IMR-90 (cell line): ENCODE measurements around the gene AMTN. TPM values are rescaled to one million over a fixed set of nuclear protein-coding genes. Genes with fewer than 3 reads are reported as not detected.

Experiments used
- ATAC-seq: fragments of 200-7000 bp; cut with Tn5 transposase; 2 replicates; pipeline ENCODE4 v1.9.1; 2020; ENCODE audit warnings: low read depth, mild to moderate bottlenecking, moderate library complexity
- BruUV-seq: library from RNA; stranded (reverse); fragments of 400-500 nt; replicated peaks from 2 replicates; lab custom pipeline; 2021; lab: Mats Ljungman, UMichigan
- CTCF ChIA-PET: fragments of 300-600 bp; formaldehyde crosslinking; extraction: SDS; loops from one replicate; lab custom pipeline; 2021; ENCODE audit warnings: antibody characterized with exemption; lab: Yijun Ruan, JAX
- POLR2A ChIA-PET: fragments of 300-600 bp; sonication (Branson Sonifier 250); formaldehyde crosslinking; loops from one replicate; lab custom pipeline; 2022; ENCODE audit warnings: antibody characterized with exemption; ENCODE audit not compliant: unreplicated experiment; lab: Charles Lee
- DNase-seq: peaks from one replicate; pipeline ENCODE4 v3.0.0; 2013
- H2AFZ ChIP-seq: replicated peaks from 2 replicates; pipeline ENCODE3; 2013; ENCODE audit warnings: low read length, mild to moderate bottlenecking; ENCODE audit not compliant: poor library complexity
- H2AK5ac ChIP-seq: 2 replicates; pipeline ENCODE4 v1.6.1; 2013; ENCODE audit warnings: low read depth, low read length, inconsistent platforms
- H2AK9ac ChIP-seq: replicated peaks from 2 replicates; pipeline ENCODE3; 2013; ENCODE audit warnings: mild to moderate bottlenecking, low read depth, low read length, moderate library complexity; ENCODE audit not compliant: poor library complexity
- H2BK120ac ChIP-seq: 2 replicates; pipeline ENCODE4 v1.6.1; 2013; ENCODE audit warnings: low read depth, low read length, inconsistent platforms
- H2BK15ac ChIP-seq: 3 replicates; pipeline ENCODE4 v1.6.1; 2013; ENCODE audit warnings: low read depth, low read length, inconsistent platforms
- H2BK20ac ChIP-seq: 2 replicates; pipeline ENCODE4 v1.6.1; 2013; ENCODE audit warnings: low read depth, mild to moderate bottlenecking, inconsistent platforms, low read length, moderate library complexity
- H2BK5ac ChIP-seq: 2 replicates; pipeline ENCODE4 v1.6.1; 2013; ENCODE audit warnings: mild to moderate bottlenecking, low read depth, low read length, inconsistent platforms; ENCODE audit not compliant: poor library complexity, severe bottlenecking
- H3K14ac ChIP-seq: replicated peaks from 2 replicates; pipeline ENCODE4 v1.6.1; 2013; ENCODE audit warnings: low read depth, low read length, inconsistent platforms
- H3K18ac ChIP-seq: 2 replicates; pipeline ENCODE4 v1.6.1; 2013; ENCODE audit warnings: low read depth, low read length, control low read depth
- H3K23ac ChIP-seq: 2 replicates; pipeline ENCODE4 v1.6.1; 2013; ENCODE audit warnings: low read depth, low read length, inconsistent platforms
- H3K27ac ChIP-seq: 2 replicates; pipeline ENCODE4 v1.5.1; 2013; ENCODE audit warnings: mild to moderate bottlenecking, control low read depth, low read length; ENCODE audit not compliant: insufficient read depth
- H3K27me3 ChIP-seq: 2 replicates; pipeline ENCODE4 v1.6.1; 2013; ENCODE audit warnings: low read length; ENCODE audit not compliant: control insufficient read depth, insufficient read depth
- H3K36me3 ChIP-seq: 2 replicates; pipeline ENCODE4 v1.6.1; 2013; ENCODE audit warnings: low read length, mixed read lengths; ENCODE audit not compliant: control insufficient read depth, insufficient read depth
- H3K4ac ChIP-seq: 2 replicates; pipeline ENCODE4 v1.6.1; 2013; ENCODE audit warnings: low read depth, low read length, inconsistent platforms
- H3K4me1 ChIP-seq: 2 replicates; pipeline ENCODE4 v1.6.1; 2013; ENCODE audit warnings: low read length, mixed read lengths; ENCODE audit not compliant: control insufficient read depth, insufficient read depth
- H3K4me2 ChIP-seq: 2 replicates; pipeline ENCODE4 v1.6.1; 2013; ENCODE audit warnings: low read depth, mild to moderate bottlenecking, control low read depth, low read length, moderate library complexity
- H3K4me3 ChIP-seq: 2 replicates; pipeline ENCODE4 v1.5.1; 2013; ENCODE audit warnings: low read depth, mild to moderate bottlenecking, control low read depth, low read length, moderate library complexity; ENCODE audit not compliant: insufficient read depth
- H3K56ac ChIP-seq: 2 replicates; pipeline ENCODE4 v1.6.1; 2013; ENCODE audit warnings: low read length, inconsistent platforms; ENCODE audit not compliant: insufficient read depth; ENCODE audit errors: extremely low read depth
- H3K79me1 ChIP-seq, 2 experiments: 2 replicates each; pipeline ENCODE4 v1.6.1; 2013; ENCODE audit warnings: low read length in 2 of 2, inconsistent platforms in 1 of 2, low read depth in 1 of 2
- H3K9ac ChIP-seq: 2 replicates; pipeline ENCODE4 v1.6.1; 2013; ENCODE audit warnings: low read depth, low read length, control low read depth
- H3K9me1 ChIP-seq: 2 replicates; pipeline ENCODE4 v1.6.1; 2013; ENCODE audit warnings: low read length, inconsistent platforms; ENCODE audit not compliant: insufficient read depth
- H3K9me3 ChIP-seq: 2 replicates; pipeline ENCODE4 v1.6.1; 2013; ENCODE audit warnings: low read length; ENCODE audit not compliant: control insufficient read depth, insufficient read depth
- H4K20me1 ChIP-seq: 2 replicates; pipeline ENCODE4 v1.6.1; 2013; ENCODE audit warnings: low read length, inconsistent platforms; ENCODE audit not compliant: insufficient read depth
- H4K5ac ChIP-seq: 2 replicates; pipeline ENCODE4 v1.6.1; 2013; ENCODE audit warnings: mild to moderate bottlenecking, low read depth, low read length, control low read depth
- H4K8ac ChIP-seq, 2 experiments: 2 replicates each; pipeline ENCODE4 v1.6.1; 2013; ENCODE audit warnings: low read depth in 2 of 2, low read length in 2 of 2, control low read depth in 1 of 2, inconsistent platforms in 1 of 2
- H4K91ac ChIP-seq: 2 replicates; pipeline ENCODE4 v1.6.1; 2013; ENCODE audit warnings: low read depth, low read length, inconsistent platforms; ENCODE audit not compliant: insufficient read depth
- CHD1 ChIP-seq: IDR thresholded peaks from 2 replicates; pipeline ENCODE4 v1.6.1; 2012; ENCODE audit warnings: low read depth, low read length, improper control_type of control experiment
- MAZ ChIP-seq: IDR thresholded peaks from 2 replicates; pipeline ENCODE4 v1.6.1; 2012; ENCODE audit warnings: low read depth, mild to moderate bottlenecking, low read length, improper control_type of control experiment, moderate library complexity, borderline replicate concordance
- NFE2L2 ChIP-seq: fragments of 150-350 bp; IDR thresholded peaks from 2 replicates; pipeline ENCODE4 v1.6.1; 2016; ENCODE audit warnings: low read depth, mild to moderate bottlenecking, low read length
- POLR2A ChIP-seq: IDR thresholded peaks from 2 replicates; pipeline ENCODE4 v1.6.1; 2012; ENCODE audit warnings: mild to moderate bottlenecking, low read depth, low read length
- RAD21 ChIP-seq: IDR thresholded peaks from 2 replicates; pipeline ENCODE4 v1.6.1; 2012; ENCODE audit warnings: low read length, improper control_type of control experiment
- SMC3 ChIP-seq: fragments of 150-350 bp; IDR thresholded peaks from 2 replicates; pipeline ENCODE4 v1.6.1; 2016; ENCODE audit warnings: low read depth, mild to moderate bottlenecking, antibody characterized with exemption, low read length, moderate library complexity
- WGBS, 2 experiments: methylation state at CpG; one replicate each; pipeline versions ENCODE4 v1.1.5 to v1.1.7; 2013; ENCODE audit warnings: missing lambda C conversion rate in 2 of 2; ENCODE audit not compliant: insufficient read length in 1 of 2; ENCODE audit errors: extremely low coverage in 2 of 2; 5-methylcytosine and 5-hydroxymethylcytosine counted together
- dilution Hi-C: fragments of 300-500 bp; cut with HindIII; formaldehyde crosslinking; loops from one replicate; pipeline ENCODE4 v1.14.3; 2018; ENCODE audit warnings: low sequenced_read_pairs; ENCODE audit not compliant: unreplicated experiment
- in situ Hi-C: fragments of 300-500 bp; cut with MboI; formaldehyde crosslinking; loops from 3 replicates; pipeline ENCODE4 v1.14.3; 2019; ENCODE audit warnings: low sequenced_read_pairs, inconsistent platforms, mixed read lengths
- intact Hi-C: fragments of 100-400 bp; cut with micrococcal nuclease; formaldehyde crosslinking; loops from 2 replicates; pipeline ENCODE4 v1.10.0; 2022
- polyA plus RNA-seq, 3 experiments: library from polyadenylated mRNA; depleted of rRNA; stranded (reverse); fragments of >200 nt; gene quantifications; 2 replicates each; pipeline ENCODE4 v1.2.3, GENCODE V29; 2012; ENCODE audit warnings: low replicate concordance in 1 of 3
- total RNA-seq: library from RNA; depleted of rRNA; stranded (reverse); fragments of >200 nt; gene quantifications from 2 replicates; pipeline ENCODE4 v1.2.3, GENCODE V29; 2012
- TF ChIP-seq, protein P1 (sequence below): fragments of 150-350 bp; IDR thresholded peaks from 2 replicates; pipeline ENCODE4 v1.6.1; 2017; ENCODE audit warnings: mild to moderate bottlenecking, antibody characterized with exemption, low read length, low read depth

Gene AMTN
- total and polyA plus RNA-seq, 2 of the 4 experiments (the other 2 are of a cell fraction), result not detected

DNA sequence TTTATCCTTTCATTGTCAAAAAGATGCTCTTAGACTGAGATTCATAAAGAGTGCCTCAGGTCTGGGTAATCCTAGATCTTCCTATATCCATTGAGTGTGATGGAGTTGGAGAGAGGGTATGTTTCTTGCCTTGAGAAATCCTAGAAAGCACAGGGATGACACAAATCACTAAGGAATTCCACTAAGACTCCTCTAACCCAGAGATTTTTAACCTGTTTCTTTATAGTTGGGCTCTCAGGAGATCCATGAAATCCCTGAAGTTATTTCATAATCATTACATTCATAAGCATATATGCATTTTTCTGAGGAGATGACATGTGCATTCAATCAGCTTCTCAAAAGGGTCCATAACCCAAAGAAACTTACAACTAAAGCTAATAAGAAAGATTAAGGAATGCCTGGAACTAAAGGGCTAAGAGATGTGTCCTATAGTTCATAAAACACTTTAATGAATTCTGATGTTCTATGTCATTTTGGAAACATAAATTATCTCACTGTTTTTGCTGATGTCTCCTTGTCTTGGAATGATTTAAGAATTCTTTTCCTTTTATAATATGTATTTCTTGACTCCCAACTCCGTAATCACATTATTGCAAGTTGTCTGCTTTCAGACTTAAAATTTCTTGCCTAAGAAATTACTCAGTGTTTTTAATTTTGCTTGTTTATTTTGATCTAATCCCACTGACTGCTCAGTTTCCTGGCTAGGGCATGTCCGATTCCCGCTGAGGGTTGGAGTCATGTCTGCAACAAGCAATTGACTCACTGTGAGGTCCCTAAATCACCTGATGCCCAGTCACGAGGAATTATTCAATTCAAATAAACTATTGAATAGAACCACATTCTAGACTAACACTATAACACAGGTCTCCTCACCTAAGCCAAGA lies 2.8 kb upstream of the AMTN start (continued):
- no peak for TF ChIP-seq NFE2L2

DNA sequence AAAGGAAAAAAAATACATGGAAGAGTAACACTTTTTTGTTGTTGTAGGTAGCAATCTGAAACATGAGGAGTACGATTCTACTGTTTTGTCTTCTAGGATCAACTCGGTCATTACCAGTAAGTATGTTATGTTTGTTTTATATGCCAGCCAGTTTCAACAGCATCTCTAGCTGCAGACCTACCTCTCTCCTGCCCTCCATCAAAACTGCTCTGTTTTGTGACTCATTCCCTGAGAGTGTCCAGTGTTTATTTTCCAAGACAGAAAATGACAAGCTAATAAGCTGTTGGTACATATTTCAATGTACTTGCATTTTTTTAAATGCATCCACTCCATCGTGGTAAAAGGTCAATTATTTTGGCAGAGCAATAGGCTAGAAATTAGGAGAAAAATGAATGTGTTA lies 347 bp downstream of the AMTN start:
- no peak overlapping the region for H2BK120ac ChIP-seq
- in situ Hi-C loops (loop anchor here (25.0 kb wide), 1 partner anchor 831 kb away; no protein-coding TSS in a partner anchor), intact Hi-C loops (no loop called here), dilution Hi-C loops (no loop called here)
- CTCF ChIA-PET, result no interaction called here
- no peak overlapping the region for H3K18ac ChIP-seq
- no peaks in the 10 kb centered on the region for H3K79me1 ChIP-seq
- POLR2A ChIA-PET, result no interaction called here
- H3K9ac ChIP-seq, result no peak overlapping the region
- H3K56ac ChIP-seq, result no peak overlapping the region
- no peak overlapping the region for H3K4me2 ChIP-seq
- no peaks in the 10 kb centered on the region for H3K36me3 ChIP-seq
- no peak overlapping the region for H2BK5ac ChIP-seq
- H3K4me3 ChIP-seq, result no peak overlapping the region
- no peak overlapping the region for H2AK9ac ChIP-seq
- WGBS, 2 experiments, result no CpG with 5 or more reads among the region's 3 CpGs
- no peaks in the 10 kb centered on the region for H4K20me1 ChIP-seq
- no peak for TF ChIP-seq RAD21
- TF ChIP-seq POLR2A, result no peak
- TF ChIP-seq SMC3, result no peak
- no peak for TF ChIP-seq CHD1
- TF ChIP-seq, protein P1, sequence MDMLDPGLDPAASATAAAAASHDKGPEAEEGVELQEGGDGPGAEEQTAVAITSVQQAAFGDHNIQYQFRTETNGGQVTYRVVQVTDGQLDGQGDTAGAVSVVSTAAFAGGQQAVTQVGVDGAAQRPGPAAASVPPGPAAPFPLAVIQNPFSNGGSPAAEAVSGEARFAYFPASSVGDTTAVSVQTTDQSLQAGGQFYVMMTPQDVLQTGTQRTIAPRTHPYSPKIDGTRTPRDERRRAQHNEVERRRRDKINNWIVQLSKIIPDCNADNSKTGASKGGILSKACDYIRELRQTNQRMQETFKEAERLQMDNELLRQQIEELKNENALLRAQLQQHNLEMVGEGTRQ, result no peak
- no peak for TF ChIP-seq MAZ
- H2BK20ac ChIP-seq, result no peak overlapping the region
- H3K4ac ChIP-seq, result no peak overlapping the region
- no peak overlapping the region for H3K27ac ChIP-seq
- no peaks in the 10 kb centered on the region for H3K9me3 ChIP-seq
- H4K91ac ChIP-seq, result no peak overlapping the region
- no peaks in the 10 kb centered on the region for H3K4me1 ChIP-seq
- H2BK15ac ChIP-seq, result no peak overlapping the region
- ATAC-seq, result no peak
- H3K9me1 ChIP-seq, result no peaks in the 10 kb centered on the region
- H4K8ac ChIP-seq, result no peak overlapping the region
- BruUV-seq, result no TSS peak
- H3K23ac ChIP-seq, result no peak overlapping the region
- no peak overlapping the region for H2AK5ac ChIP-seq
- H2AFZ ChIP-seq, result no peak overlapping the region
- H3K27me3 ChIP-seq, result no peaks in the 10 kb centered on the region
- DNase-seq, result no peak
- H3K14ac ChIP-seq, result no peak overlapping the region
- H4K5ac ChIP-seq, result no peak overlapping the region
